HEK293T (cell line): ENCODE measurements around the gene SPSB1.

ENCODE experiments used
- CTCF ChIA-PET: fragments of 350-600 bp; formaldehyde crosslinking; extraction: SDS; loops from one replicate; lab custom pipeline; 2021; ENCODE audit warnings: antibody characterized with exemption, inconsistent platforms; lab: Yijun Ruan, JAX
- POLR2A ChIA-PET: fragments of 350-600 bp; formaldehyde crosslinking; extraction: SDS; loops from one replicate; lab custom pipeline; 2020; ENCODE audit warnings: antibody characterized with exemption, inconsistent platforms; lab: Yijun Ruan, JAX
- DNase-seq: peaks from one replicate; pipeline ENCODE4 v3.0.0; 2012; ENCODE audit warnings: mixed read lengths; ENCODE audit errors: extremely low spot score
- ARNT ChIP-seq: fragments of 450-650 bp; IDR thresholded peaks from 2 replicates; pipeline ENCODE4 v1.6.1; 2017; ENCODE audit warnings: mild to moderate bottlenecking
- BHLHE40 ChIP-seq: fragments of 450-650 bp; IDR thresholded peaks from 2 replicates; pipeline ENCODE4 v1.6.1; 2016; ENCODE audit warnings: mild to moderate bottlenecking, moderate library complexity, borderline replicate concordance
- CTBP1 ChIP-seq: fragments of 450-650 bp; IDR thresholded peaks from 2 replicates; pipeline ENCODE4 v1.6.1; 2016; ENCODE audit warnings: borderline replicate concordance
- ELF4 ChIP-seq: fragments of 450-650 bp; IDR thresholded peaks from 2 replicates; pipeline ENCODE4 v1.6.1; 2017; ENCODE audit warnings: antibody characterized with exemption
- FOXA1 ChIP-seq: fragments of 450-650 bp; IDR thresholded peaks from 2 replicates; pipeline ENCODE4 v1.6.1; 2016; ENCODE audit warnings: mild to moderate bottlenecking
- FOXK2 ChIP-seq: fragments of 450-650 bp; IDR thresholded peaks from 2 replicates; pipeline ENCODE4 v1.6.1; 2016; ENCODE audit warnings: mild to moderate bottlenecking
- FOXM1 ChIP-seq: fragments of 450-650 bp; IDR thresholded peaks from 2 replicates; pipeline ENCODE4 v1.6.1; 2017; ENCODE audit warnings: mild to moderate bottlenecking, borderline replicate concordance
- HDGF ChIP-seq: fragments of 450-650 bp; IDR thresholded peaks from 2 replicates; pipeline ENCODE4 v1.6.1; 2017; ENCODE audit warnings: antibody characterized with exemption, borderline replicate concordance
- L3MBTL2 ChIP-seq: fragments of 450-650 bp; conservative IDR thresholded peaks from 2 replicates; pipeline ENCODE4 v1.6.1; 2016; ENCODE audit warnings: mild to moderate bottlenecking
- LEF1 ChIP-seq: fragments of 450-650 bp; IDR thresholded peaks from 2 replicates; pipeline ENCODE4 v1.6.1; 2017; ENCODE audit warnings: mild to moderate bottlenecking, borderline replicate concordance
- NFRKB ChIP-seq: fragments of 450-650 bp; IDR thresholded peaks from 2 replicates; pipeline ENCODE4 v1.6.1; 2016; ENCODE audit warnings: mild to moderate bottlenecking, moderate library complexity
- PKNOX1 ChIP-seq: fragments of 450-650 bp; IDR thresholded peaks from 2 replicates; pipeline ENCODE4 v1.6.1; 2016
- SP1 ChIP-seq: fragments of 450-650 bp; IDR thresholded peaks from 2 replicates; pipeline ENCODE4 v1.6.1; 2017
- SUZ12 ChIP-seq: fragments of 450-650 bp; IDR thresholded peaks from 2 replicates; pipeline ENCODE4 v1.6.1; 2016; ENCODE audit warnings: mild to moderate bottlenecking
- TARDBP ChIP-seq: fragments of 450-650 bp; IDR thresholded peaks from 2 replicates; pipeline ENCODE4 v1.6.1; 2016
- ZNF384 ChIP-seq: fragments of 450-650 bp; IDR thresholded peaks from 2 replicates; pipeline ENCODE4 v1.6.1; 2016

SPSB1 gene

GRCh38 chr1:9246215-9246614, 46.5 kb upstream of the SPSB1 start:
- no peak for TF ChIP-seq NFRKB
- no peak for TF ChIP-seq PKNOX1
- no peak for TF ChIP-seq FOXK2
- TF ChIP-seq ARNT: no peak
- no peak for TF ChIP-seq TARDBP
- no peak for TF ChIP-seq L3MBTL2
- no peak for TF ChIP-seq FOXA1
- TF ChIP-seq LEF1: no peak
- TF ChIP-seq CTBP1: no peak
- TF ChIP-seq ELF4: no peak
- no peak for TF ChIP-seq SP1
- no peak for TF ChIP-seq FOXM1
- no peak for TF ChIP-seq BHLHE40
- POLR2A ChIA-PET: no interaction called here
- CTCF ChIA-PET: no interaction called here
- DNase-seq: no peak

GRCh38 chr1:9246841-9247785, 45.6 kb upstream of the SPSB1 start:
- CTCF ChIA-PET: no interaction called here
- TF ChIP-seq CTBP1: no peak
- no peak for TF ChIP-seq BHLHE40
- no peak for TF ChIP-seq FOXM1
- TF ChIP-seq FOXK2: no peak
- no peak for TF ChIP-seq L3MBTL2
- POLR2A ChIA-PET: no interaction called here
- DNase-seq: no peak

GRCh38 chr1:9247894-9248293, 44.8 kb upstream of the SPSB1 start:
- CTCF ChIA-PET: no interaction called here
- POLR2A ChIA-PET: no interaction called here
- DNase-seq: no peak
- TF ChIP-seq FOXA1 (no peak), TARDBP (no peak), ARNT (no peak), HDGF (no peak), CTBP1 (no peak), ELF4 (no peak), LEF1 (no peak), FOXK2 (no peak), FOXM1 (no peak), NFRKB (no peak), PKNOX1 (no peak), SP1 (no peak), BHLHE40 (no peak), SUZ12 (no peak), L3MBTL2 (no peak), ZNF384 (no peak)

GRCh38 chr1:9248341-9249262, 44.1 kb upstream of the SPSB1 start:
- DNase-seq: no peak
- POLR2A ChIA-PET: no interaction called here
- no peak for TF ChIP-seq FOXK2
- no peak for TF ChIP-seq FOXM1
- no peak for TF ChIP-seq HDGF
- TF ChIP-seq TARDBP: no peak
- no peak for TF ChIP-seq CTBP1
- no peak for TF ChIP-seq ELF4
- TF ChIP-seq NFRKB: no peak
- TF ChIP-seq SP1: no peak
- no peak for TF ChIP-seq ARNT
- TF ChIP-seq LEF1: no peak
- CTCF ChIA-PET: interaction anchor here (0.6 to 1.6 kb wide), 2 partner anchors 19 to 133 kb away, joined by 3 to 6 read pairs; no protein-coding TSS in a partner anchor

- no peak for TF ChIP-seq SUZ12
- TF ChIP-seq FOXK2: no peak
- no peak for TF ChIP-seq HDGF
- no peak for TF ChIP-seq ZNF384
- no peak for TF ChIP-seq FOXA1
- no peak for TF ChIP-seq PKNOX1
- no peak for TF ChIP-seq NFRKB
- TF ChIP-seq LEF1: no peak
- TF ChIP-seq SP1: no peak
- TF ChIP-seq L3MBTL2: no peak
- TF ChIP-seq TARDBP: no peak
- no peak for TF ChIP-seq CTBP1
- TF ChIP-seq BHLHE40: no peak
- TF ChIP-seq ARNT: no peak
- no peak for TF ChIP-seq ELF4
- TF ChIP-seq FOXM1: no peak
- no peak for DNase-seq
- POLR2A ChIA-PET: no interaction called here
- CTCF ChIA-PET: interaction anchor here (0.5 to 1.6 kb wide), 7 partner anchors 8 to 294 kb away, joined by 3 to 6 read pairs (median 3); no protein-coding TSS in a partner anchor
These were observed 43.5 kb upstream of the SPSB1 start for GRCh38 chr1:9249263-9249533.
